Left lung (tissue), 10 donors: ENCODE results near the gene ARIH2. TPM values are rescaled to one million over a fixed set of nuclear protein-coding genes. Genes with fewer than 3 reads are reported as not detected.
"Not testable (repeated sequence)": the region's sequence is repeated elsewhere in the genome, so short reads cannot be mapped to it uniquely, and the experiment has no call there.

Experiments
- ATAC-seq: fragments of 200-7000 bp; cut with Tn5 transposase; one replicate; pipeline ENCODE4 v1.9.1; 2020; ENCODE audit warnings: moderate library complexity
- DNase-seq, 4 donors: peaks; one replicate each; pipeline ENCODE4 v3.0.0-alpha.2; 2013 to 2020
- H3K27ac ChIP-seq, 2 donors: fragments of 200-600 bp; sonication (generic) in 1 of 2; one replicate each; pipeline versions ENCODE4 v1.5.0 to v1.8.0; 2020 to 2021
- H3K27me3 ChIP-seq, 2 donors: fragments of 200-600 bp; sonication (generic) in 1 of 2; one replicate each; pipeline versions ENCODE4 v1.5.0 to v1.8.0; 2020 to 2021
- H3K36me3 ChIP-seq, 2 donors: fragments of 200-600 bp; sonication (generic) in 1 of 2; one replicate each; pipeline versions ENCODE4 v1.5.0 to v1.8.0; 2020 to 2021
- H3K4me1 ChIP-seq, 2 donors: fragments of 200-600 bp; one replicate each; pipeline ENCODE4 v1.8.0; 2021
- H3K4me3 ChIP-seq, 2 donors: fragments of 200-600 bp; sonication (generic) in 1 of 2; one replicate each; pipeline versions ENCODE4 v1.5.0 to v1.8.0; 2020 to 2021; ENCODE audit warnings: mild to moderate bottlenecking in 1 of 2
- H3K9me3 ChIP-seq, 2 donors: fragments of 200-600 bp; sonication (generic) in 1 of 2; one replicate each; pipeline versions ENCODE4 v1.5.0 to v1.8.0; 2020 to 2021
- CTCF ChIP-seq, 2 donors: fragments of 200-600 bp; sonication (generic) in 1 of 2; IDR thresholded peaks; one replicate each; pipeline versions ENCODE4 v1.5.0 to v1.8.0; 2021; ENCODE audit warnings: antibody characterized with exemption in 2 of 2
- intact Hi-C, 2 donors: fragments of 100-400 bp; cut with DNase I; formaldehyde crosslinking; loops; one replicate each; pipeline versions ENCODE4 v1.11.2 to v1.14.2; 2022
- polyA plus RNA-seq, 6 donors: library from polyadenylated mRNA; unstranded; fragments of 120-200 nt; gene quantifications; one replicate each; pipeline ENCODE4 v1.2.1, GENCODE V29; 2013; ENCODE audit not compliant: insufficient read length in 6 of 6
- total RNA-seq, 2 donors: library from RNA; stranded (reverse); fragmentation: NEBNext Ultra II Directional; extraction: Animal tissue kit (Norgen Biotek cat#: 25700); gene quantifications; one replicate each; pipeline ENCODE4 v1.2.1, GENCODE V29; 2021
- donor health status: DM: no; HTN: yes; CAD: no.
- donor health status: DM: no; HTN: no; CAD: no.

ARIH2 gene
- total and polyA plus RNA-seq, 8 donors, result 67.9 to 92.4 (median 83.5) TPM

- Histone ChIP-seq H3K9me3 (no peaks in the 10 kb centered on the region), H3K27ac (peak overlapping the region in 1 of 2 donors; percentile 92)
- no peak for ATAC-seq
Observed at GRCh38 chr3:48896936-48897335, 21.7 kb upstream of the ARIH2 start.

GRCh38 chr3:48897460-48898376 lies 20.9 kb upstream of the ARIH2 start:
- TF ChIP-seq CTCF (IDR thresholded peaks at IDR 0.05), result no peak
- no peak for ATAC-seq
- Histone ChIP-seq H3K4me3 (peak overlapping the region; percentile 58 to 94), H3K27ac (peak overlapping the region; percentile 45 to 92), H3K36me3 (no peaks in the 10 kb centered on the region), H3K27me3 (no peaks in the 10 kb centered on the region), H3K4me1 (peaks cover 8 to 28% of the 10 kb centered on the region in 2 donors), H3K9me3 (no peaks in the 10 kb centered on the region)
- peak in 2 of 4 donors; percentile 34 to 55 for DNase-seq
- intact Hi-C loops, result no loop called here

More at GRCh38 chr3:48896936-48897335, 21.7 kb upstream of the ARIH2 start:
- DNase-seq, result no peak
- H3K4me3 ChIP-seq, result peak overlapping the region in 1 of 2 donors; percentile 94
- peaks cover 8 to 28% of the 10 kb centered on the region in 2 donors for H3K4me1 ChIP-seq
- intact Hi-C loops, result no loop called here
- TF ChIP-seq CTCF (IDR thresholded peaks at IDR 0.05), result no peak
- H3K36me3 ChIP-seq, result peaks cover 0 to 2% of the 10 kb centered on the region in 2 donors
- H3K27me3 ChIP-seq, result no peaks in the 10 kb centered on the region

GRCh38 chr3:48898383-48899234 lies 20.0 kb upstream of the ARIH2 start, which contains the start of gene SLC25A20:
SLC25A20 (minus strand) TSS chr3:48898882; CDS start chr3:48898794, 88 bp downstream.
- peak within 1 kb of the TSS; percentile 58 to 94 for H3K4me3 ChIP-seq
- peaks cover 8 to 28% of the 10 kb centered on the region in 2 donors for H3K4me1 ChIP-seq
- H3K27me3 ChIP-seq, result no peaks in the 10 kb centered on the region
- ATAC-seq (peak; percentile 99), DNase-seq (peak; percentile 66 to 99 (median 92))
- TF ChIP-seq CTCF (IDR thresholded peaks at IDR 0.05), result no peak
- peak within 1 kb of the TSS; percentile 45 to 92 for H3K27ac ChIP-seq
- H3K36me3 ChIP-seq, result no peaks in the 10 kb centered on the region
- no peaks in the 10 kb centered on the region for H3K9me3 ChIP-seq
- intact Hi-C loops, result no loop called here

GRCh38 chr3:48899273-48899672 lies 19.4 kb upstream of the ARIH2 start:
- intact Hi-C loops, result no loop called here
- Histone ChIP-seq H3K27me3 (no peaks in the 10 kb centered on the region), H3K27ac (peak overlapping the region; percentile 34 to 92), H3K36me3 (no peaks in the 10 kb centered on the region), H3K4me1 (peaks cover 8 to 28% of the 10 kb centered on the region in 2 donors), H3K4me3 (peak overlapping the region in 1 of 2 donors; percentile 94), H3K9me3 (no peaks in the 10 kb centered on the region)
- ATAC-seq, result no peak
- TF ChIP-seq CTCF (IDR thresholded peaks at IDR 0.05), result no peak
- DNase-seq, result no peak

- H3K27ac ChIP-seq, intact Hi-C loops, H3K4me3 ChIP-seq, H3K4me1 ChIP-seq, H3K27me3 ChIP-seq, H3K36me3 ChIP-seq, ATAC-seq, H3K9me3 ChIP-seq: not testable (repeated sequence)
- DNase-seq, result peak in 1 of 4 donors; percentile 31
Observed at GRCh38 chr3:48907026-48907425, 11.6 kb upstream of the ARIH2 start.
